ENCODE results near the gene TEX30. TPM values are rescaled to one million over a fixed set of nuclear protein-coding genes. Genes with fewer than 3 reads are reported as not detected.

Gene TEX30
- total and polyA plus RNA-seq, 2 of the 4 experiments (the other 2 are of a cell fraction) = 8.1 to 10.4 TPM

- Histone ChIP-seq H2BK15ac (ENCODE audit: low read depth, low read length) (no peak overlapping the region), H3K9ac (ENCODE audit: low read depth, low read length) (no peak overlapping the region), H3K14ac (replicated peaks; ENCODE audit: low read depth, low read length) (no peak overlapping the region), H3K4me1 (ENCODE audit: control insufficient read depth, insufficient read depth, low read length) (no peaks in the 10 kb centered on the region), H3K9me1 (ENCODE audit: insufficient read depth, low read length) (no peaks in the 10 kb centered on the region), H3K18ac (ENCODE audit: low read depth, low read length) (no peak overlapping the region), H2BK5ac (ENCODE audit: low read depth, low read length, poor library complexity, severe bottlenecking) (no peak overlapping the region), H3K56ac (ENCODE audit: extremely low read depth, insufficient read depth, low read length) (no peak overlapping the region), H2AK5ac (ENCODE audit: low read depth, low read length) (no peak overlapping the region), H3K4ac (ENCODE audit: low read depth, low read length) (no peak overlapping the region), H3K4me2 (ENCODE audit: low read depth, low read length) (no peak overlapping the region), H3K27me3 (ENCODE audit: control insufficient read depth, insufficient read depth, low read length) (no peaks in the 10 kb centered on the region), H3K79me1 (ENCODE audit: low read depth in 1 of 2, low read length in 2 of 2) (no peaks in the 10 kb centered on the region), H4K20me1 (ENCODE audit: insufficient read depth, low read length) (no peaks in the 10 kb centered on the region), H3K36me3 (ENCODE audit: control insufficient read depth, insufficient read depth, low read length) (no peaks in the 10 kb centered on the region), H2BK120ac (ENCODE audit: low read depth, low read length) (no peak overlapping the region), H2BK20ac (ENCODE audit: low read depth, low read length) (no peak overlapping the region), H2AFZ (replicated peaks; ENCODE audit: low read length, poor library complexity) (no peak overlapping the region), H2AK9ac (replicated peaks; ENCODE audit: low read depth, low read length, poor library complexity) (no peak overlapping the region), H4K8ac (ENCODE audit: low read depth in 2 of 2, low read length in 2 of 2) (no peak overlapping the region), H4K91ac (ENCODE audit: insufficient read depth, low read depth, low read length) (no peak overlapping the region), H3K9me3 (ENCODE audit: control insufficient read depth, insufficient read depth, low read length) (no peaks in the 10 kb centered on the region), H4K5ac (ENCODE audit: low read depth, low read length) (no peak overlapping the region), H3K23ac (ENCODE audit: low read depth, low read length) (no peak overlapping the region), H3K4me3 (ENCODE audit: insufficient read depth, low read depth, low read length) (no peak overlapping the region), H3K27ac (ENCODE audit: insufficient read depth, low read length) (no peak overlapping the region)
- dilution Hi-C loops (cut with HindIII; ENCODE audit: low sequenced_read_pairs, unreplicated experiment) = no loop called here
- intact Hi-C loops (cut with micrococcal nuclease) = no loop called here
- in situ Hi-C loops (cut with MboI; ENCODE audit: low sequenced_read_pairs) = no loop called here
- ChIA-PET POLR2A (ENCODE audit: unreplicated experiment) (no interaction called here), CTCF (no interaction called here)
- WGBS, 2 experiments (ENCODE audit: extremely low coverage in 2 of 2, insufficient read length in 1 of 2) = no CpG with 5 or more reads among the region's 3 CpGs
- no TSS peak for BruUV-seq (replicated peaks)
- TF ChIP-seq MXI1 (IDR thresholded peaks at IDR 0.05; ENCODE audit: borderline replicate concordance, low read depth, low read length) (no peak), MAFK (IDR thresholded peaks at IDR 0.05; ENCODE audit: low read depth, low read length) (no peak), RFX5 (IDR thresholded peaks at IDR 0.05; ENCODE audit: low read depth, low read length) (no peak), RCOR1 (IDR thresholded peaks at IDR 0.05; ENCODE audit: insufficient replicate concordance, low read length) (no peak), CHD1 (IDR thresholded peaks at IDR 0.05; ENCODE audit: low read depth, low read length) (no peak), NFE2L2 (IDR thresholded peaks at IDR 0.05; ENCODE audit: low read depth, low read length) (no peak), ELK1 (IDR thresholded peaks at IDR 0.05; ENCODE audit: borderline replicate concordance, low read depth, low read length) (no peak), RAD21 (IDR thresholded peaks at IDR 0.05; ENCODE audit: low read length) (no peak), SMC3 (IDR thresholded peaks at IDR 0.05; ENCODE audit: low read depth, low read length) (no peak), POLR2A (IDR thresholded peaks at IDR 0.05; ENCODE audit: low read depth, low read length) (no peak), USF2 (IDR thresholded peaks at IDR 0.05; ENCODE audit: low read depth, low read length) (no peak), CEBPB (IDR thresholded peaks at IDR 0.05; ENCODE audit: low read depth, low read length) (no peak), MAZ (IDR thresholded peaks at IDR 0.05; ENCODE audit: borderline replicate concordance, low read depth, low read length) (no peak), CTCF (conservative IDR thresholded peaks at IDR 0.05; ENCODE audit: low read depth, low read length) (no peak), BHLHE40 (IDR thresholded peaks at IDR 0.05; ENCODE audit: low read depth, low read length) (no peak), FOS (IDR thresholded peaks at IDR 0.05; ENCODE audit: low read depth, low read length) (no peak)
- ATAC-seq (ENCODE audit: low read depth) = no peak
- DNase-seq = no peak
Observed at GRCh38 chr13:102751886-102752285, 21.7 kb downstream of the TEX30 start.
